ENCODE results near the gene NSMCE1.

The NSMCE1 gene

DNA sequence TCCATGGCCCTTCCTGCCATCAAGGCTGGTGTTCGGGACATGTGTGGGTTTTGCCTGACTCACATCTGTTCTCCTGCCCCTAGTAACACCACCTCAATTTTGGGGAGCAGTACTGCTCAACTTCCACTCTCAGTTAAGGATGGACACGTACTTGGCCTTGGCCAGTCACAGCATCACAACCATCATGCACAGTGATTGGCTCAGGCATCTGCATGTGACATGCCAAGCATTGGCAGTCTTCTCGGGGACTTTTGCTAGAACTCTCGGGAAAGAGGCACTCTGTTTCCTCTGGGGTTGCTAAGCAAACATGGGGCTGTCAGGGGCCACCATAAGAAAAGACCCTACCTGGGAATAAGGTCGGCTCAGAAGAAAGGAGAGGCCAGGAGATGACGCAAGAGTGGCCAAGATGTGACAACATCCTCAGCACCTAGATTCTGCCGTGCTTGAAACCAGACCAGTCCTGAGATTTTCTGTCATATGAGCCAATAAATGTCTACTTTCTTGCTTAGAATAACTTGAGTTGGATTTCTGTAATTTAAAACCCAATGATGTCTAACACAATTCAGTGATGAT lies 77.1 kb downstream of the NSMCE1 start:
- DNase-seq = no peak

DNA sequence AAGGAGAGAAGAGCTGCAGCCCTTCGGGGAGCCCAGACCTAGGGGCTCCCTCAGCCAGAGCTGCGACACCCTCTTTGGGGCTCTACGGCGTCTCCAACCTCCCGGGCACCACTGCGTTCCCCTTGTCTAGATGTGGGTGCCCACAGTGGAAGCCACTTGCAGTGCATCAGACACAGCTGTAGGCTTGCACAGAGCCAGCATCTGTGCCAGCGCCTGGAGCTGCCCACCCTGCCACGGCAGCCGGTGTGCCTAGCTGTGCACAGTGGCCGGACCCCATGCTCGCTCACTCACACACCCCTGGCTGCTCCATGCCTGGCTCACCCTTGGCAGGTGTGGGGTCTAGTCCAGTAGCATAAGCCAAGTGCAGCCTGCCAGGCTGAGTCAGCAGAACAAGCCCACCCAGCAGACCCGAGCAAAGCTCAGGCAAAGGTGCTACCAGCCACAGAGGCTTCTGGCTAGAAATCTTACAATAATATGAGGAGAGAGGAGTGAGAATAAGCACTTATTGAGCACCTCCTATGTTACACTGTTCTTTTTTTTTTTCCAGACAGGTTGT lies 78.2 kb downstream of the NSMCE1 start:
- no peak for DNase-seq

DNA sequence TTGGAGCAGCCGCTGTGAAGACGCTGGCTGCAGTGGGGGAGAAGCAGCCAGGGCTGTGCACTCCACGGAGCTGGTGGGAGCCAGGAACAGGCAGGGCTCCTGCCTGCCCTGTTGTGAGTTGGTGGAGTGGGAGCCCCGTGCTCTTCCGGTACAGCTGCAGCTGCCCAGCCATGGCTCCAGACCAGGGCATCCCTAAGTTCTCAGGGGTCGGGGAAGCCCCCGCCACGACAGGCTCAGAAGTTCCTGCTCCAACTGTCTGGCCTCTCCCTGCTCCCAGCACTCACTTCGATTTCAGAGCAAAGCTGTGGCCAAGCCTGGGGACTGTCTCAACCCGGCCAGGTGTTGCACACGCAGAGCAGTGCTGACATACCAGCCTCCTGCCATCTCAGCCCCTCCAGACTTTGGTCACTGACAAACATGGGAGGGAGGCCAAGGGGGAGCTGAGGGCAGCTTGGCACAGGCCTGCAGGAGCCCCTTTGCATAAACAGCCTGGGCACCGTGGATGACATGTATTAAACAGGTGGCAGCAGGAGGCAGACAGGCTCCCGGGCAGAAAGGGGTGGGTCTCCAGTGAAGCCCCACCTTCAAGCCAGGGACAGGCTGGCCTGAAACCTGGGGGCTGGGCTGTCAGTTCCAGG lies 79.1 kb downstream of the NSMCE1 start:
- DNase-seq = no peak

DNA sequence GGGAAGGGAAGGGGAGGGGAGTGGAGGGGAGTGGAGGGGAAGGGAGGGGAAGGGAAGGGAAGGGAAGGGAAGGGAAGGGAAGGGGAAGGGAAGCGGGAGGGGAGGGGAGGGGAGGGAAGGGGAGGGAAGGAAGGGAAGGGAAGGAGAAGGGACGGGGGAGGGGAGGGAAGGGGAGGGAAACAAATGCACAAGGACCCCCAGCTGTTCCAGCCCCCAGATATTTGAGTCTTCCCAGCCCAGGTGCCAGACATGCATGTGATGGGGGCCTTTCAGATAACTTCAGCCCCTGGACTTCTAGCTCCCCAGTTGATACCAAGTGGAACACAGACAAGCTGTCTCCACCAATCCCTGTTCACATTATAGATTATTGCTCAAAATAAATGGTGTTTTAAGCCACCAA lies 79.9 kb downstream of the NSMCE1 start:
- no peak for DNase-seq

DNA sequence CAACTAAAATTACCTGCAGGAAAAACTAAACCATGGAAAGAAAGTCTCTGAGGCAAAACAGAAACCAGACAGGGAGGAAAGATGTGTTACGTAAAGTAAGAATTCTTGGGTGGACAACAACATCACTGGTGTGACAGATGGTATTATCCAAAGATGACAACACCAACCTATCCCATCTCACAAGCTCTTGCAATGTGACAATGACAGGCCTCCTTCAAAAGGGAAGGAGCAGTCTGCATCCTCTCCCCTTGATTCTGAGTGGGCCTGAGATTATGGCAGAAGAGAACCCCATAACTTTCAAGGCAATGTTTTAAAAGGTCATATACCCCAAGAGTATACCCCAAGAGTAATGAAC lies 82.8 kb downstream of the NSMCE1 start:
- no peak for DNase-seq

DNA sequence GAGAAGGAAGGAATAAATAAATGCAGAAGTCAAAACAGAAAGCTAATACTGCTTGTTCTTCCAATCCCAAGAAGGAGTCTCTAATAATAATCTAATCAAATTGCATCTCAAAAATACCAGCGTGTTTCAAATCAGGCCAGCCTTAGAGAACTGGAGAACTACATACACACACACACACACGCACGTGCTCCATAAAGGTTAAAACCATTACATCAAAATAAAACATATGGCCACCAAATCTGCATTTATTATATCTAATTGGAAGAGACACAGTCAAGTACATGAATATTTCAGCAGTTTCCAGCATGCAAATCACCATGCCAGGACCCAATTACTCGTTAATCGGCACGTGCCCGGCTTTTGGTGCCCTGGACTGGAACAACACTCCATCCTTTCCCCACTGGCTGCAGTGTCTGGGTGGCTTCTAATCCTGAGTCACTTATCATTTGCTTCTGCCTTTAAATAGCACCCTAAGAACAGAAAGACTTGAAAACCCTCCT lies 85.6 kb downstream of the NSMCE1 start:
- DNase-seq = no peak

DNA sequence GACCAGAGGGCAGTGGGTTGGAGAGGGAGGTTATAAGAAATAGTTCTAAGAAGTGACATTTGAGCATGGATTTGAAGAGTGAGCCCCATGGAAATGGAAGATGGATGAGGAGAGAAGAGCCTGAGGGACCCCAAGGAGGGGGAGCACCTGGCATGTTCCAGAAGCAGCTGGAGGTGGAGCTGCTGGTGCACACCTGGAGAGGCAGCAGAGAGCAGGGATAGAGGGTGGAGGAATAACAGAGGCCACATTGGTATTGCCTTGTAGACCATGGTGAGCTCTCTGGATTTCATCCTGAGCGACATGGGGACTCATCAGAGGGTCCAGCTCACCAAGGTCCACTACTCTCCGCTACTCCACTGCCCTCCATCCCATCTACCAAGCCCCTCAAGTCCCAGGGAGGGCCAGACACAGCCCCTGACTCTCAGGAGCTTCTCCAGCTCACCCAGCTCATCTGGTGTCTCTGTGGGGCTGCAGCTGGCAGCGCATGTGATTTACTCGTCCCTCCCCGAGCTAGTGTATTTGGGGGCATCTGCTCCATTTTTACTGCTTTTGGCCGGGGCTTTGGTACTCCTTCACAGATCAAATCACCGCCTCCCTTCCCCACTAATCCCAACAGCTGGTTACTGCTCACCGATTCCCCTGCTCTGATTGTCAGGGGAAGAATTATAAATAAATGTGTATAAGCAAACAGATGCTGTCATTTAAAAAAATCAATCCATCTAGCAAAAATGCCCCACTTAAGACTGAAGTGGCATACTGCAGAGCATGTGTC lies 87.4 kb downstream of the NSMCE1 start:
- DNase-seq = no peak

DNA sequence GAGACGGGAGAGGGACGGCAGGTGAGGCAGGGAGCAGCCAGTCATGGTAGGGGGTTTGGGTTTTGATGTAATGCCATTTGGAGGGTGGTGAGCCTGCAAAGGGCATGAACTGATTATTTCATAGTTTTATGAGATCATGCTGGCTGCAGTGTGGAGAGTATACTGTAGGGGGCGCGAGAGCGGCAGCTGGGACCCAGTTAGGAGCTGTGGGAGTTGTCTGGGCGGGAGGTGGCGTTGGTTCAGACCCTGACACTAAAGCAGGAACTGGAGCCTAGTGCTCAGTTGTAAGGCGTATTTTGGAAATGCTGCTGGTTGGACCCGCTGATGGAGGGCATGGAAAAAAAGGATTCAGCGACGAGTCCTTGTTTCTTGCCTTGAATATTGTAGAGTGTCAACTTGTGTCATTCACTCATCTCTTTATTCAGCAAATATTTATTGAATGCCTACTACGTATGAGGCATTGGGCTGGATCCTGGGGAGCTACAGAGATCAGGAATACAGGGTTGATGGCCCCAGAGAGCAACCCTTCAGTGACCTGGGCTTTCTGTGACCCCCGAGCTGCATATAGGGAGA lies 89.0 kb downstream of the NSMCE1 start:
- no peak for DNase-seq

DNA sequence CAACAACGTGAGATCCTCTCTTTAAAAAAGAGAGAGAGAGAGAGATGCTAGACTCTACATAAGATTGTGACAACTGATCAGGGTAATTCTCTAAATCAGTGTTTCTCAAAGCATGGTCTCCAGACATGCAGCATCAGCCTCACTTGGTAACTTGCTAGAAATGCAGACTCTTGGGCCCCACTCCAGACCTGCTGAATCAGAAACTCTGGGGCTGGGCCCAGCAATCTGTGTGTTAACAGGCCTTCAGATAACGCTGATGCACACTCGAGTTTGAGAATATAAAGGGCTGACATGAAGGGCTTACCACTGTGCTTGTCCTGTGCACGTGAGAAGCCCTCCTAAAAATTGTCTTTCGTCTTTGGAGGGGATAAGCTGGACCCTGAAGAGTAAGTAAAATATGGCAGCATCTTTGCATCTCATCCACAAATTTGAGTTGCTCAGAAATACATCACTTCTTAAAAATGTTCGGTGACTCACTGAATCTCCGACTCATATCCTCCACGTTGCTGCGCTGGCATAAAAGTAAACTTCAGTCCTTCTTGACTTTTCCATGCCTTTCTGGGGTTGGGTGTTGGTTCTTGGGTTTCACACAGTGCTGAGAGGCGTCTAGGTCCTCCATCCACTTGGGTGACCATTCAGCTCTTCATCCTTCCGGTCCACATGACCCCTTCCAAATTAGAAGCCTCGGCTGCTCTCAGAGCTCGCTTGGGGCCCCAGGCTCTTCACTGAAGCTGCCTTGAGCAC lies 91.4 kb downstream of the NSMCE1 start:
- DNase-seq = no peak

DNA sequence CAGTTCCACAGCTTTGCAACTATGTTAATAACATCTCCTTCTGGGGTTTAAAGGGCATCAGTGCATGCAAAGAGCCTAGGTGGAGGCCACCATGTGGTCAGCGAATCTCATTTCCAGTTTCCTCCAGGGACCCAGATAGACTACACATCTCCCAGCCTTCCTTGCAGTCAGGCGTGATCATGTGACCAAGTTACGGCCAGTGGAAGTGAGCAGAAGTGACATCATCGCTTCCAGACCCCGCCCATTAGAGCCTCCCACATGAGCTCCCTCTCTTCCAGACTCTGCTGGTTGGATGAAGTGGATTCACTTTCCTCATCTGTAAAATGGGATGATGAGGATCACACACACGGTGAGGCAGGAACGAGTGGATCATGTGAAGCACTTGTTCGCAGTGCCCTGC lies 92.7 kb downstream of the NSMCE1 start:
- DNase-seq = no peak

All from DMS79 treated with DMSO at 0.1 percent for 48 hours (cell line).